Heart right ventricle (tissue), 16 donors: Measurements from ENCODE around the gene KDM2A. TPM values are rescaled to one million over a fixed set of nuclear protein-coding genes. Genes with fewer than 3 reads are reported as not detected.
A peak's percentile ranks its signal among the peaks of the same experiment; 100 is the strongest.

Source experiments
- ATAC-seq, 8 donors: fragments of 200-7000 bp; cut with Tn5 transposase; one replicate each; pipeline ENCODE4 v1.9.1; 2020; ENCODE audit warnings: mild to moderate bottlenecking in 8 of 8, moderate library complexity in 8 of 8, moderate number of reproducible peaks in 1 of 8
- DNase-seq, 2 donors: peaks; one replicate each; pipeline ENCODE4 v3.0.0-alpha.2; 2020
- H3K27ac ChIP-seq, 10 donors: fragments of 200-600 bp; sonication (generic) in 2 of 10; one replicate each; pipeline versions ENCODE4 v1.5.0 to v1.8.0; 2020 to 2022; ENCODE audit warnings: mild to moderate bottlenecking in 3 of 10
- H3K27me3 ChIP-seq, 7 donors: fragments of 200-600 bp; one replicate each; pipeline ENCODE4 v1.8.0; 2021 to 2022; ENCODE audit warnings: mild to moderate bottlenecking in 2 of 7
- H3K36me3 ChIP-seq, 9 donors: fragments of 200-600 bp; sonication (generic) in 1 of 9; one replicate each; pipeline versions ENCODE4 v1.5.0 to v1.8.0; 2020 to 2022; ENCODE audit warnings: mild to moderate bottlenecking in 2 of 9
- H3K4me1 ChIP-seq, 9 donors: fragments of 200-600 bp; sonication (generic) in 1 of 9; one replicate each; pipeline versions ENCODE4 v1.5.0 to v1.8.0; 2020 to 2022; ENCODE audit warnings: mild to moderate bottlenecking in 4 of 9
- H3K4me3 ChIP-seq, 10 donors: fragments of 200-600 bp; sonication (generic) in 2 of 10; one replicate each; pipeline versions ENCODE4 v1.5.0 to v1.8.0; 2020 to 2022; ENCODE audit warnings: mild to moderate bottlenecking in 7 of 10, moderate library complexity in 2 of 10
- H3K9me3 ChIP-seq, 11 donors: fragments of 200-600 bp in 10 of 11; sonication (generic) in 2 of 11; one replicate each; pipeline versions ENCODE4 v1.5.0 to v1.8.0; 2013 to 2022; ENCODE audit warnings: mild to moderate bottlenecking in 2 of 11, control low read depth in 1 of 11, moderate library complexity in 1 of 11
- CTCF ChIP-seq, 9 donors: fragments of 200-600 bp; sonication (generic) in 2 of 9; IDR thresholded peaks; one replicate each; pipeline versions ENCODE4 v1.5.0 to v1.8.0; 2021 to 2022; ENCODE audit warnings: antibody characterized with exemption in 9 of 9, mild to moderate bottlenecking in 5 of 9, moderate library complexity in 1 of 9
- WGBS, 2 donors: extraction: QIAGEN DNeasy Blood & Tissue Kit; methylation state at CpG; one replicate each; pipeline ENCODE4 v1.1.7; 2013; ENCODE audit warnings: inconsistent platforms in 1 of 2; 5-methylcytosine and 5-hydroxymethylcytosine counted together
- intact Hi-C, 10 donors: fragments of 100-400 bp; cut with DNase I; formaldehyde crosslinking; loops; one replicate each; pipeline versions ENCODE4 v1.11.1 to v1.14.2; 2022
- polyA plus RNA-seq, 2 donors: library from polyadenylated mRNA; stranded (reverse); fragments of 200-250 nt; gene quantifications; one replicate each; pipeline ENCODE4 v1.2.3, GENCODE V29; 2013
- total RNA-seq, 10 donors: library from RNA; stranded (reverse); fragmentation: NEBNext Ultra II Directional in 3 of 10; extraction: Animal tissue kit (Norgen Biotek cat#: 25700) in 3 of 10; gene quantifications; one replicate each; pipeline versions ENCODE4 v1.2.1 to v1.2.4, GENCODE V29; 2021 to 2023
- donor health status: Arrhythmogenic right ventricular cardiomyopathy.
- donor health status: ischemic (EF 13 %, LVEDD 7.1; RV severe dilation, severe dysfunction).
- donor health status: healthy with polysubstance abuse.
- donor health status: DM: no; HTN: yes; CAD: no.
- donor health status: DM: no; HTN: no; CAD: no.
- donor health status: ischemic (EF 25% LVEDD 6.9; RV normal size, moderate dysfunction).
- donor health status: ischemic (EF 25% LVEDD 5.7; RV mildly dilated, moderate dysfunction).
- donor health status: healthy.
- donor health status: DM: yes; HTN: yes; CAD: no.
- donor health status: Ischemic cardiomyopathy.
- donor health status: ischemic (EF 35%, LVEDD 5.7; RV mildly dilated, moderate dysfunction).
- donor health status: nonischemic (EF 11% LVEDD 7.7; RV severe dilation, severe dysfunction).
- donor health status: DM: yes; HTN: yes; CAD: no.
- donor health status: PGD.
- donor health status: ischemic (EF 29% LVEDD 5.4; RV normal size, mild dysfunction).
- donor health status: nonischemic (EF 23%, LVEDD 6.1; RV moderate dilation, normal function).

The KDM2A gene
- total and polyA plus RNA-seq, 12 donors: 16.5 to 45.7 (median 37.1) TPM

GRCh38 chr11:67269401-67270255, 150.6 kb downstream of the KDM2A start:
- Histone ChIP-seq H3K36me3 (peaks cover 0 to 40% (median 0%) of the 10 kb centered on the region in 9 donors), H3K4me3 (peak overlapping the region in 9 of 10 donors; percentile 10 to 96 (median 45)), H3K27ac (peak overlapping the region; percentile 39 to 98 (median 90)), H3K27me3 (no peaks in the 10 kb centered on the region), H3K9me3 (no peaks in the 10 kb centered on the region), H3K4me1 (peaks cover 57 to 86% (median 82%) of the 10 kb centered on the region in 9 donors)
- no peak for TF ChIP-seq CTCF (IDR thresholded peaks at IDR 0.05)
- intact Hi-C loops: loop anchor here in 5 of 10 donors (2.0 to 10.0 kb wide), 5 partner anchors 19 to 115 kb away; partner anchors contain the start of genes SSH3 (in 2 of the 5) and ANKRD13D (in 1 of the 5)
- WGBS, 2 donors: 30 to 39% methylated on average over 15 of the region's 15 CpGs
- ATAC-seq: peak in 1 of 8 donors; percentile 6
- DNase-seq: peak in 1 of 2 donors; percentile 28

GRCh38 chr11:67270256-67271204, 151.5 kb downstream of the KDM2A start:
- peaks cover 0 to 49% (median 0%) of the 10 kb centered on the region in 9 donors for H3K36me3 ChIP-seq
- no peak for TF ChIP-seq CTCF (IDR thresholded peaks at IDR 0.05)
- DNase-seq: peak; percentile 50 to 74
- H3K4me3 ChIP-seq: peak overlapping the region in 9 of 10 donors; percentile 10 to 96 (median 45)
- ATAC-seq: peak in 4 of 8 donors; percentile 11 to 23 (median 18)
- H3K4me1 ChIP-seq: peaks cover 66 to 93% (median 90%) of the 10 kb centered on the region in 9 donors
- intact Hi-C loops: loop anchor here in 1 of 10 donors (5.0 kb wide), 1 partner anchor 112 kb away; no protein-coding TSS in a partner anchor
- H3K27me3 ChIP-seq: no peaks in the 10 kb centered on the region
- H3K9me3 ChIP-seq: no peaks in the 10 kb centered on the region
- H3K27ac ChIP-seq: peak overlapping the region; percentile 39 to 98 (median 90)
- WGBS, 2 donors: 38 to 47% methylated on average over 28 of the region's 28 CpGs

- Histone ChIP-seq H3K4me1 (peaks cover 72 to 93% (median 90%) of the 10 kb centered on the region in 9 donors), H3K4me3 (peak overlapping the region in 5 of 10 donors; percentile 44 to 96 (median 77)), H3K27me3 (no peaks in the 10 kb centered on the region), H3K27ac (peak overlapping the region in 9 of 10 donors; percentile 20 to 98 (median 91)), H3K9me3 (no peaks in the 10 kb centered on the region), H3K36me3 (peaks cover 0 to 54% (median 0%) of the 10 kb centered on the region in 9 donors)
- 68 to 76% methylated on average over 5 of the region's 5 CpGs for WGBS, 2 donors
- no peak for TF ChIP-seq CTCF (IDR thresholded peaks at IDR 0.05)
- ATAC-seq (no peak), DNase-seq (no peak)
- intact Hi-C loops: loop anchor here in 1 of 10 donors (5.0 kb wide), 1 partner anchor 111 kb away; no protein-coding TSS in a partner anchor
These were observed 152.1 kb downstream of the KDM2A start for GRCh38 chr11:67271205-67271540.
